ENCODE data around the gene TENM3. TPM values are rescaled to one million over a fixed set of nuclear protein-coding genes. Genes with fewer than 3 reads are reported as not detected.

TENM3 gene
- total RNA-seq, 1 experiment from 2014 or later, result 0.87 TPM

GRCh38 chr4:182328505-182328904 lies 85.3 kb downstream of the TENM3 start:
- Histone ChIP-seq H2AFZ (ENCODE audit: low read length) (no peak overlapping the region), H3K9me3 (ENCODE audit: low read length) (no peaks in the 10 kb centered on the region), H3K79me2 (ENCODE audit: low read length) (no peaks in the 10 kb centered on the region), H3K9ac (ENCODE audit: low read length) (no peak overlapping the region), H4K20me1 (ENCODE audit: low read length) (no peaks in the 10 kb centered on the region), H3K4me1 (ENCODE audit: insufficient read depth, low read length) (no peaks in the 10 kb centered on the region), H3K27ac (ENCODE audit: low read length) (no peak overlapping the region), H3K27me3 (ENCODE audit: low read length) (no peaks in the 10 kb centered on the region), H3K9me2 (replicated peaks; ENCODE audit: low read length) (no peaks in the 10 kb centered on the region), H3K36me3 (ENCODE audit: low read depth, low read length) (no peaks in the 10 kb centered on the region), H3K4me2 (ENCODE audit: low read length) (no peak overlapping the region), H3K4me3 (ENCODE audit: low read length) (no peak overlapping the region), H3F3A (ENCODE audit: low read length, unreplicated experiment) (no peaks in the 10 kb centered on the region)
- intact Hi-C loops (cut with micrococcal nuclease), result no loop called here
- no TSS peak for BruUV-seq (replicated peaks)
- ChIA-PET CTCF (no interaction called here), POLR2A (ENCODE audit: unreplicated experiment) (no interaction called here)
- TF ChIP-seq CTCF (conservative IDR thresholded peaks at IDR 0.05; ENCODE audit: low read depth, low read length) (no peak), EZH2 (IDR thresholded peaks at IDR 0.05; ENCODE audit: low read length, unreplicated experiment) (no peak), EZH2phosphoT487 (IDR thresholded peaks at IDR 0.05; ENCODE audit: borderline replicate concordance, low read length) (no peak)
- ATAC-seq (no peak), DNase-seq (no peak)

- ChIA-PET CTCF (no interaction called here), POLR2A (ENCODE audit: unreplicated experiment) (no interaction called here)
- no peaks in the 10 kb centered on the region for H3F3A ChIP-seq (ENCODE audit: low read length, unreplicated experiment)
- no peaks in the 10 kb centered on the region for H4K20me1 ChIP-seq (ENCODE audit: low read length)
- H3K9ac ChIP-seq (ENCODE audit: low read length), result no peak overlapping the region
- H3K9me3 ChIP-seq (ENCODE audit: low read length), result no peaks in the 10 kb centered on the region
- H3K27ac ChIP-seq (ENCODE audit: low read length), result no peak overlapping the region
- ATAC-seq (no peak), DNase-seq (no peak)
- no peaks in the 10 kb centered on the region for H3K36me3 ChIP-seq (ENCODE audit: low read depth, low read length)
- no TSS peak for BruUV-seq (replicated peaks)
- no peak overlapping the region for H2AFZ ChIP-seq (ENCODE audit: low read length)
- H3K9me2 ChIP-seq (replicated peaks; ENCODE audit: low read length), result no peaks in the 10 kb centered on the region
- no peak overlapping the region for H3K4me2 ChIP-seq (ENCODE audit: low read length)
- no peaks in the 10 kb centered on the region for H3K79me2 ChIP-seq (ENCODE audit: low read length)
- TF ChIP-seq EZH2phosphoT487 (IDR thresholded peaks at IDR 0.05; ENCODE audit: borderline replicate concordance, low read length) (no peak), EZH2 (IDR thresholded peaks at IDR 0.05; ENCODE audit: low read length, unreplicated experiment) (no peak), CTCF (conservative IDR thresholded peaks at IDR 0.05; ENCODE audit: low read depth, low read length) (no peak)
- no peaks in the 10 kb centered on the region for H3K4me1 ChIP-seq (ENCODE audit: insufficient read depth, low read length)
- H3K27me3 ChIP-seq (ENCODE audit: low read length), result no peaks in the 10 kb centered on the region
- intact Hi-C loops (cut with micrococcal nuclease), result no loop called here
- H3K4me3 ChIP-seq (ENCODE audit: low read length), result no peak overlapping the region
Measured at GRCh38 chr4:182337366-182337765, 94.2 kb downstream of the TENM3 start.

- DNase-seq, result no peak
- H3K4me2 ChIP-seq (ENCODE audit: low read length), result no peak overlapping the region
Measured at GRCh38 chr4:182338063-182338462, 94.9 kb downstream of the TENM3 start.

More at GRCh38 chr4:182338063-182338462, 94.9 kb downstream of the TENM3 start:
- CTCF ChIA-PET, result no interaction called here
- Histone ChIP-seq H3K27me3 (ENCODE audit: low read length) (no peaks in the 10 kb centered on the region), H3K9ac (ENCODE audit: low read length) (no peak overlapping the region), H3K27ac (ENCODE audit: low read length) (no peak overlapping the region), H3K4me1 (ENCODE audit: insufficient read depth, low read length) (no peaks in the 10 kb centered on the region), H3K36me3 (ENCODE audit: low read depth, low read length) (no peaks in the 10 kb centered on the region), H3K79me2 (ENCODE audit: low read length) (no peaks in the 10 kb centered on the region), H4K20me1 (ENCODE audit: low read length) (no peaks in the 10 kb centered on the region), H2AFZ (ENCODE audit: low read length) (no peak overlapping the region), H3F3A (ENCODE audit: low read length, unreplicated experiment) (no peaks in the 10 kb centered on the region), H3K9me3 (ENCODE audit: low read length) (no peaks in the 10 kb centered on the region), H3K4me3 (ENCODE audit: low read length) (no peak overlapping the region), H3K9me2 (replicated peaks; ENCODE audit: low read length) (no peaks in the 10 kb centered on the region)
- ATAC-seq, result no peak
- no peak for TF ChIP-seq EZH2phosphoT487 (IDR thresholded peaks at IDR 0.05; ENCODE audit: borderline replicate concordance, low read length)
- no peak for TF ChIP-seq EZH2 (IDR thresholded peaks at IDR 0.05; ENCODE audit: low read length, unreplicated experiment)
- no peak for TF ChIP-seq CTCF (conservative IDR thresholded peaks at IDR 0.05; ENCODE audit: low read depth, low read length)
- BruUV-seq (replicated peaks), result no TSS peak
- intact Hi-C loops (cut with micrococcal nuclease), result no loop called here
- POLR2A ChIA-PET (ENCODE audit: unreplicated experiment), result no interaction called here
